Natural killer cell (primary cell): ENCODE measurements around the gene ZBTB14. TPM values are rescaled to one million over a fixed set of nuclear protein-coding genes. Genes with fewer than 3 reads are reported as not detected.

ENCODE experiments used
- ATAC-seq, 3 donors: fragments of 150-1000 bp in 2 of 3; fragments of 200-7000 bp in 1 of 3; cut with Tn5 transposase; 1 replicate in 1 of 3; 2 replicates in 2 of 3; pipeline ENCODE4 v1.10.0; 2021; ENCODE audit warnings: mild to moderate bottlenecking in 2 of 3, moderate library complexity in 2 of 3
- DNase-seq, 2 donors: peaks; one replicate each; pipeline versions ENCODE4 v3.0.0 to v3.0.0-alpha.2; 2013 to 2021; ENCODE audit warnings: mixed read lengths in 1 of 2
- H3K27ac ChIP-seq: one replicate; pipeline ENCODE4 v1.5.1; 2013; ENCODE audit warnings: mild to moderate bottlenecking, low read length
- H3K27me3 ChIP-seq: one replicate; pipeline ENCODE4 v1.6.1; 2013; ENCODE audit warnings: low read length; ENCODE audit not compliant: control insufficient read depth, insufficient read depth
- H3K36me3 ChIP-seq: one replicate; pipeline ENCODE4 v1.6.1; 2013; ENCODE audit warnings: low read length; ENCODE audit not compliant: control insufficient read depth, insufficient read depth
- H3K4me1 ChIP-seq: one replicate; pipeline ENCODE4 v1.6.1; 2013; ENCODE audit warnings: low read length; ENCODE audit not compliant: control insufficient read depth, insufficient read depth
- H3K4me3 ChIP-seq: one replicate; pipeline ENCODE4 v1.5.1; 2013; ENCODE audit warnings: low read length
- H3K9me3 ChIP-seq: one replicate; pipeline ENCODE4 v1.6.1; 2013; ENCODE audit warnings: low read length; ENCODE audit not compliant: control insufficient read depth, insufficient read depth
- H3K27ac Mint-ChIP-seq, 2 donors: one replicate each; pipeline ENCODE4 v1.8.0; 2022; ENCODE audit warnings: mild to moderate bottlenecking in 2 of 2, mixed read lengths in 2 of 2, moderate library complexity in 1 of 2
- H3K27me3 Mint-ChIP-seq, 2 donors: one replicate each; pipeline ENCODE4 v1.8.0; 2022; ENCODE audit warnings: low read depth in 2 of 2, mixed read lengths in 2 of 2
- H3K36me3 Mint-ChIP-seq: one replicate; pipeline ENCODE4 v1.8.0; 2022; ENCODE audit warnings: mixed read lengths
- H3K4me1 Mint-ChIP-seq, 2 donors: one replicate each; pipeline ENCODE4 v1.8.0; 2022; ENCODE audit warnings: mixed read lengths in 2 of 2
- H3K4me3 Mint-ChIP-seq: one replicate; pipeline ENCODE4 v1.8.0; 2022; ENCODE audit warnings: mild to moderate bottlenecking, moderate library complexity, mixed read lengths
- H3K9me3 Mint-ChIP-seq, 2 donors: one replicate each; pipeline ENCODE4 v1.8.0; 2022; ENCODE audit warnings: mixed read lengths in 2 of 2
- CTCF ChIP-seq: fragments of 200-600 bp; IDR thresholded peaks from one replicate; pipeline ENCODE4 v1.8.0; 2022; ENCODE audit warnings: antibody characterized with exemption
- WGBS: methylation state at CpG from one replicate; pipeline ENCODE4 v1.1.7; 2013; ENCODE audit warnings: missing lambda C conversion rate; ENCODE audit not compliant: insufficient coverage; 5-methylcytosine and 5-hydroxymethylcytosine counted together
- intact Hi-C: fragments of 100-400 bp; cut with micrococcal nuclease; formaldehyde crosslinking; loops from one replicate; pipeline ENCODE4 v1.14.2; 2022
- total RNA-seq, 4 donors: library from RNA; stranded (reverse); fragments of 120-200 nt in 1 of 4; gene quantifications; one replicate each; pipeline versions ENCODE4 v1.2.3 to v1.2.4, GENCODE V29; 2013 to 2022

The ZBTB14 gene
- total RNA-seq, 3 donors from 2014 or later (not counting 1 experiment from before 2014, with no cell fraction given): 24.7 to 25.9 (median 25.5) TPM

- no peak overlapping the region for H3K27ac ChIP-seq
- peaks cover 0 to 26% of the 10 kb centered on the region in 2 donors for H3K27me3 Mint-ChIP-seq
- no peak for DNase-seq
- no peak for TF ChIP-seq CTCF
- no peaks in the 10 kb centered on the region for H3K9me3 Mint-ChIP-seq
- no peak overlapping the region for H3K27ac Mint-ChIP-seq
- H3K9me3 ChIP-seq: no peaks in the 10 kb centered on the region
- H3K36me3 Mint-ChIP-seq: no peaks in the 10 kb centered on the region
- intact Hi-C loops: loop anchor here (10.0 kb wide), 1 partner anchor 56 kb away; the partner anchor contains the start of gene AKAIN1
- H3K4me1 ChIP-seq: no peaks in the 10 kb centered on the region
- ATAC-seq: no peak
- H3K36me3 ChIP-seq: no peaks in the 10 kb centered on the region
- no peak overlapping the region for H3K4me3 Mint-ChIP-seq
- no peaks in the 10 kb centered on the region for H3K27me3 ChIP-seq
- no peaks in the 10 kb centered on the region for H3K4me1 Mint-ChIP-seq
- H3K4me3 ChIP-seq: no peak overlapping the region
These were observed 44.9 kb downstream of the ZBTB14 start for GRCh38 chr18:5250603-5251002.

GRCh38 chr18:5244941-5245340, 50.6 kb downstream of the ZBTB14 start:
- peak overlapping the region in 1 of 2 donors; percentile 2 for H3K27ac Mint-ChIP-seq
- H3K36me3 Mint-ChIP-seq: no peaks in the 10 kb centered on the region
- intact Hi-C loops: no loop called here
- H3K4me3 Mint-ChIP-seq: no peak overlapping the region
- H3K4me1 Mint-ChIP-seq: peaks cover 8 to 29% of the 10 kb centered on the region in 2 donors
- no peaks in the 10 kb centered on the region for H3K4me1 ChIP-seq
- no peaks in the 10 kb centered on the region for H3K9me3 Mint-ChIP-seq
- H3K4me3 ChIP-seq: no peak overlapping the region
- no peak for ATAC-seq
- no peaks in the 10 kb centered on the region for H3K27me3 ChIP-seq
- H3K36me3 ChIP-seq: peaks cover 14% of the 10 kb centered on the region
- no peaks in the 10 kb centered on the region for H3K9me3 ChIP-seq
- DNase-seq: no peak
- no peak overlapping the region for H3K27ac ChIP-seq
- H3K27me3 Mint-ChIP-seq: no peaks in the 10 kb centered on the region
- no peak for TF ChIP-seq CTCF

GRCh38 chr18:5239447-5239846, 56.1 kb downstream of the ZBTB14 start:
- Histone ChIP-seq H3K27ac (no peak overlapping the region), H3K9me3 (no peaks in the 10 kb centered on the region), H3K36me3 (peaks cover 14% of the 10 kb centered on the region), H3K27me3 (no peaks in the 10 kb centered on the region), H3K4me3 (no peak overlapping the region), H3K4me1 (peaks cover 14% of the 10 kb centered on the region)
- Mint-ChIP-seq H3K4me1 (peaks cover 26 to 47% of the 10 kb centered on the region in 2 donors), H3K36me3 (peaks cover 3% of the 10 kb centered on the region), H3K4me3 (peak overlapping the region; percentile 95), H3K27me3 (peaks cover under 1 to 3% of the 10 kb centered on the region in 2 donors), H3K9me3 (no peaks in the 10 kb centered on the region), H3K27ac (peak overlapping the region; percentile 97)
- ATAC-seq (no peak), DNase-seq (no peak)
- WGBS: 93% methylated on average over 4 of the region's 4 CpGs
- intact Hi-C loops: no loop called here
- no peak for TF ChIP-seq CTCF

Other genes starting within 250 kb of the ZBTB14 start
- not detected for gene AKAIN1, start 98.5 kb downstream of the ZBTB14 start, total RNA-seq
- 1 to 10 TPM; 3.3 to 6.0 (median 4.4) TPM for gene EPB41L3, start 248.3 kb upstream of the ZBTB14 start, total RNA-seq